Aorta (tissue), 5 donors: ENCODE results near the gene PLA2G3. TPM values are rescaled to one million over a fixed set of nuclear protein-coding genes. Genes with fewer than 3 reads are reported as not detected.
A peak's percentile ranks its signal among the peaks of the same experiment; 100 is the strongest.

Experiments used
- ATAC-seq: fragments of 200-7000 bp; cut with Tn5 transposase; one replicate; pipeline ENCODE4 v1.9.1; 2022; ENCODE audit warnings: moderate library complexity; ENCODE audit not compliant: low FRiP score
- DNase-seq, 2 donors: peaks; one replicate each; pipeline ENCODE4 v3.0.0-alpha.2; 2020
- H3K27ac ChIP-seq, 2 donors: one replicate each; pipeline ENCODE4 v1.5.1; 2013; ENCODE audit warnings: low read length in 2 of 2, mild to moderate bottlenecking in 2 of 2, moderate library complexity in 2 of 2, control low read depth in 1 of 2, inconsistent platforms in 1 of 2, low read depth in 1 of 2
- H3K27me3 ChIP-seq, 2 donors: one replicate each; pipeline ENCODE4 v1.6.1; 2013; ENCODE audit warnings: control low read depth in 1 of 2, low read length in 1 of 2, mild to moderate bottlenecking in 1 of 2, moderate library complexity in 1 of 2; ENCODE audit not compliant: insufficient read depth in 2 of 2, control insufficient read depth in 1 of 2
- H3K36me3 ChIP-seq, 2 donors: one replicate each; pipeline ENCODE4 v1.6.1; 2013; ENCODE audit warnings: control low read depth in 1 of 2, low read length in 1 of 2, mild to moderate bottlenecking in 1 of 2; ENCODE audit not compliant: insufficient read depth in 2 of 2, control insufficient read depth in 1 of 2
- H3K4me1 ChIP-seq, 2 donors: one replicate each; pipeline ENCODE4 v1.6.1; 2013; ENCODE audit warnings: low read length in 2 of 2, control low read depth in 1 of 2, mild to moderate bottlenecking in 1 of 2, moderate library complexity in 1 of 2; ENCODE audit not compliant: insufficient read depth in 2 of 2, control insufficient read depth in 1 of 2
- H3K4me3 ChIP-seq, 2 donors: one replicate each; pipeline ENCODE4 v1.5.1; 2013; ENCODE audit warnings: low read length in 2 of 2, control low read depth in 1 of 2, mild to moderate bottlenecking in 1 of 2
- H3K9me3 ChIP-seq: one replicate; pipeline ENCODE4 v1.6.1; 2013; ENCODE audit warnings: mild to moderate bottlenecking, low read length; ENCODE audit not compliant: control insufficient read depth
- WGBS, 2 donors: extraction: QIAGEN DNeasy Blood & Tissue Kit; methylation state at CpG; one replicate each; pipeline ENCODE4 v1.1.7; 2013; 5-methylcytosine and 5-hydroxymethylcytosine counted together
- intact Hi-C, 2 donors: fragments of 100-400 bp; cut with DNase I; formaldehyde crosslinking; loops; one replicate each; pipeline versions ENCODE4 v1.14.2 to v1.15.0; 2022
- polyA plus RNA-seq, 2 donors: library from polyadenylated mRNA; stranded (reverse); fragments of 200-250 nt; gene quantifications; one replicate each; pipeline ENCODE4 v1.2.3, GENCODE V29; 2013
- total RNA-seq, 2 donors: library from RNA; stranded (reverse); fragmentation: NEBNext Ultra II Directional; extraction: Animal tissue kit (Norgen Biotek cat#: 25700); gene quantifications; one replicate each; pipeline ENCODE4 v1.2.1, GENCODE V29; 2021
- donor health status: healthy with polysubstance abuse.
- donor health status: Bipolar disorder and iron deficiency.
- donor health status: DM: no; HTN: no; CAD: no.
- donor health status: DM: no; HTN: no; CAD: no.
- donor health status: DM: yes; HTN: yes; CAD: no.

The PLA2G3 gene
- total and polyA plus RNA-seq, 4 donors, result 0.33 TPM; not detected in 3

GRCh38 chr22:31093086-31093850, 47.0 kb downstream of the PLA2G3 start:
- DNase-seq (peak; percentile 88 to 91), ATAC-seq (peak; percentile 69)
- Histone ChIP-seq H3K36me3 (peaks cover 0 to 35% of the 10 kb centered on the region in 2 donors), H3K9me3 (no peaks in the 10 kb centered on the region), H3K27me3 (no peaks in the 10 kb centered on the region), H3K4me1 (no peaks in the 10 kb centered on the region), H3K27ac (peak overlapping the region in 1 of 2 donors; percentile 58), H3K4me3 (no peak overlapping the region)
- WGBS, 2 donors, result 31 to 32% methylated on average over 31 to 33 of the region's 33 CpGs
- intact Hi-C loops, result no loop called here

- Histone ChIP-seq H3K9me3 (no peaks in the 10 kb centered on the region), H3K36me3 (peaks cover 0 to 33% of the 10 kb centered on the region in 2 donors), H3K4me1 (no peaks in the 10 kb centered on the region), H3K27ac (no peak overlapping the region), H3K27me3 (no peaks in the 10 kb centered on the region), H3K4me3 (no peak overlapping the region)
- ATAC-seq, result no peak
- 82% methylated on average over 9 of the region's 9 CpGs for WGBS, 2 donors
- intact Hi-C loops, result no loop called here
- DNase-seq, result no peak
These were observed 48.1 kb downstream of the PLA2G3 start for GRCh38 chr22:31092161-31092560.

- no peak for ATAC-seq
- no peaks in the 10 kb centered on the region for H3K4me1 ChIP-seq
- intact Hi-C loops, result loop anchor here in 1 of 2 donors (2.0 kb wide), 1 partner anchor 15 kb away; the partner anchor contains the start of gene SELENOM
- WGBS, 2 donors, result 44 to 48% methylated on average over 29 of the region's 29 CpGs
- H3K9me3 ChIP-seq, result no peaks in the 10 kb centered on the region
- no peaks in the 10 kb centered on the region for H3K27me3 ChIP-seq
- H3K36me3 ChIP-seq, result peaks cover 0 to 27% of the 10 kb centered on the region in 2 donors
- H3K27ac ChIP-seq, result peak overlapping the region in 1 of 2 donors; percentile 37
- no peak overlapping the region for H3K4me3 ChIP-seq
- peak in 1 of 2 donors; percentile 47 for DNase-seq
These were observed 49.0 kb downstream of the PLA2G3 start for GRCh38 chr22:31091106-31091975.

- H3K4me3 ChIP-seq, result no peak overlapping the region
- peak; percentile 58 for ATAC-seq
- H3K4me1 ChIP-seq, result no peaks in the 10 kb centered on the region
- no peaks in the 10 kb centered on the region for H3K27me3 ChIP-seq
- 40 to 43% methylated on average over 15 of the region's 15 CpGs for WGBS, 2 donors
- peaks cover 0 to 24% of the 10 kb centered on the region in 2 donors for H3K36me3 ChIP-seq
- intact Hi-C loops, result loop anchor here in 1 of 2 donors (2.0 kb wide), 1 partner anchor 16 kb away; the partner anchor contains the start of gene SELENOM
- H3K9me3 ChIP-seq, result no peaks in the 10 kb centered on the region
- H3K27ac ChIP-seq, result peak overlapping the region in 1 of 2 donors; percentile 63
- peak in 1 of 2 donors; percentile 77 for DNase-seq
These were observed 49.9 kb downstream of the PLA2G3 start for GRCh38 chr22:31090217-31091085.

- Histone ChIP-seq H3K27ac (peak overlapping the region in 1 of 2 donors; percentile 63), H3K27me3 (no peaks in the 10 kb centered on the region), H3K4me1 (no peaks in the 10 kb centered on the region), H3K4me3 (no peak overlapping the region), H3K9me3 (no peaks in the 10 kb centered on the region), H3K36me3 (peaks cover 0 to 19% of the 10 kb centered on the region in 2 donors)
- ATAC-seq (peak; percentile 23), DNase-seq (peak in 1 of 2 donors; percentile 74)
- 55 to 57% methylated on average over 9 of the region's 9 CpGs for WGBS, 2 donors
- intact Hi-C loops, result loop anchor here in 1 of 2 donors (2.0 to 10.0 kb wide), 3 partner anchors 17 to 455 kb away; partner anchors contain the start of genes SELENOM and SLC35E4
These were observed 50.9 kb downstream of the PLA2G3 start for GRCh38 chr22:31089160-31090100.

GRCh38 chr22:31088233-31088986, 51.9 kb downstream of the PLA2G3 start:
- peak in 1 of 2 donors; percentile 43 for DNase-seq
- ATAC-seq, result no peak
- no peaks in the 10 kb centered on the region for H3K27me3 ChIP-seq
- intact Hi-C loops, result loop anchor here in 1 of 2 donors (5.0 to 10.0 kb wide), 2 partner anchors 64 to 454 kb away; partner anchors contain the start of gene SLC35E4
- H3K4me3 ChIP-seq, result no peak overlapping the region
- whole genome bisulfite sequencing, 2 donors, result 59 to 64% methylated on average over 20 to 26 of the region's 26 CpGs
- H3K4me1 ChIP-seq, result no peaks in the 10 kb centered on the region
- H3K9me3 ChIP-seq, result no peaks in the 10 kb centered on the region
- peaks cover 4 to 13% of the 10 kb centered on the region in 2 donors for H3K36me3 ChIP-seq
- peak overlapping the region in 1 of 2 donors; percentile 22 for H3K27ac ChIP-seq

GRCh38 chr22:31087744-31088215, 52.5 kb downstream of the PLA2G3 start:
- ATAC-seq, result no peak
- Histone ChIP-seq H3K27ac (peak overlapping the region in 1 of 2 donors; percentile 49), H3K27me3 (no peaks in the 10 kb centered on the region), H3K4me3 (no peak overlapping the region), H3K36me3 (peaks cover 4 to 13% of the 10 kb centered on the region in 2 donors), H3K9me3 (no peaks in the 10 kb centered on the region), H3K4me1 (no peaks in the 10 kb centered on the region)
- 65 to 69% methylated on average over 21 of the region's 21 CpGs for WGBS, 2 donors
- no peak for DNase-seq
- intact Hi-C loops, result loop anchor here in 1 of 2 donors (5.0 to 10.0 kb wide), 2 partner anchors 65 to 453 kb away; partner anchors contain the start of gene SLC35E4
